Astrocyte of the cerebellum (primary cell): ENCODE measurements around the gene TNC.

Experiments used
- DNase-seq: peaks from one replicate; pipeline ENCODE4 v3.0.0-alpha.2; 2011; ENCODE audit warnings: low read depth
- H3K4me3 ChIP-seq: 2 replicates; pipeline ENCODE4 v1.5.1; 2011; ENCODE audit warnings: mild to moderate bottlenecking, low read depth, low read length, moderate library complexity
- CTCF ChIP-seq: IDR thresholded peaks from 2 replicates; pipeline ENCODE4 v1.5.1; 2012; ENCODE audit warnings: low read length, low read depth, moderate library complexity, mild to moderate bottlenecking; ENCODE audit errors: missing control alignments
- in situ Hi-C: cut with HindIII; loops from 2 replicates; pipeline ENCODE4 v1.10.0; 2017; ENCODE audit warnings: low sequenced_read_pairs

TNC gene

DNA sequence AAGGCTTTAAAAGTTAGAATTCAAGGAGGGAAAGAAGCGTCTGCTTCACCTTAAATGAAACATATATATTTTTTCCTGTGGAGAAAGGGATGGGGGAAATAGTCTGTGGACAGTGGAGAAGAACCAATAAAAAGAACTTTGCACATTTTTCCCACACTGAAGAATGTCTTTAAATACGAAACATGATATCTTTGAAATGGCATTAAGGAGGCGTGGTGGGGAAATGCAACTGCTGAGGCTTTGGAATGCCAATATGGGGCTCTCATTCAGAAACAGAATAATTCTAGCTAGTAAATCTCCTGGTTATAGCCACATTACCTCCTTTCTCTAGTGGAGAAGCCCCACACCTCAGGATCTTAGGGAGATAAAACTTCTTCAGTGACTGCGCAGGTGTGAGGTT, 46.8 kb downstream of the TNC start:
- TF ChIP-seq CTCF = no peak
- no peak for DNase-seq
- in situ Hi-C loops = no loop called here

GRCh38 chr9:115069771-115070170, 48.2 kb downstream of the TNC start:
- DNase-seq = no peak
- in situ Hi-C loops = no loop called here
- H3K4me3 ChIP-seq = no peak overlapping the region
- TF ChIP-seq CTCF = no peak

More for the DNA sequence above, 46.8 kb downstream of the TNC start:
- H3K4me3 ChIP-seq = no peak overlapping the region

DNA sequence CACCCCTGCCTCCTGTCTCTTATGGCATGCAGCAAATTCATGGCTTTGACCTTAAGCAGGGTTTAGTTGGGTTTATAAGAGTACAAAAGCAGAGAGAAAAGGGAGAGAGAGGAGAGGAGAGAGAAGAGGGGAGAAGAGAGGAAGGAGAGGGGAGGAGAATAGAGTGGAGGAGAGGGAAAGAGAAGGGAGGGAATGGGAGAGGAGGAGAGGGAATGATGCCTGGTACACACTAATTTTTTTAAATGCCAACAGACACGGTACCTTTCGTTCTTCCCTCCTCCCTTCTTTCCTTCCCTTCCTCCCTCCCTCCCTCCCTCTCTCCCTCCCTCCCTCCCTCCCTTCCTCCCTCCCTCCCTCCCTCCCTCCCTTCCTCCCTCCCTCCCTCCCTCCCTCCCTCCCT, 48.7 kb downstream of the TNC start:
- DNase-seq = no peak
- TF ChIP-seq CTCF = no peak
- H3K4me3 ChIP-seq = no peak overlapping the region
- in situ Hi-C loops = no loop called here

GRCh38 chr9:115068031-115068430, 49.9 kb downstream of the TNC start:
- in situ Hi-C loops = no loop called here
- no peak overlapping the region for H3K4me3 ChIP-seq
- no peak for TF ChIP-seq CTCF
- no peak for DNase-seq

DNA sequence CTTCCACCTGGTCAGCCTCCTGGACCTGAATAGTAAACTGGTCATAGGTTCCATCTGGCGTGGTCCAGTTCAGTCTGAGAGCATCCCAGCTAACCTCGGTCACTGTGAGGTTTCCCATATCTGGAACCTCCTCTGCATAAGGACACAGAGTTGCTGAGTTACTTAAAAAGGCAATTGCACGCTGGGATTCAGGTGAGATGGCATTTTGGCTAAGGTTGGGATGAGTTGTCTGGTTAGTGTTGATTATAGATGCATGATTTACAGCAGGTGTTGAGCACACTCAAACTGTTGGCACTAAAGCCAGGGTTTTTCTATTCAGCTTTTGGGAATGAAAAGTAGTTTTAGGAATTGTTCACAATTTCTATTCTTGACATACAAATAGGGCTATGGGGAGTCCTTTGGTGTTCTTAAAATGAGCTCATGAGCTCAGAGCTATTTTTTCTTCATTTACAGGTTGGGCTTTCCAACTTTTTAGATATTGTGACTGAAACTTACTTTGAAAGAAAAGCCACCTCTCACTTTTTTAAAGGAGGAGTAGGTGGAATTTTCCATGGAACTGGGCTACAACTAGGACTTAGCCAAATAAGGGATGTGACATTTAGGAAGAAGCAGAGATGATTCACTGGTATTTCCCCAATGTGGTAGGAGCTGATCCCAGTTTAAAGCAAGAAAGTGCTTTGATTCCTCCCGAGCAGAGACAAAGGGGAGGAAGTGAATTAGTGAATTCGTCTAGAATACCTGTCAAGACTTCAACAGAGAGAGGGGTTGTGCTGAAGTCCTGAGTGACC, 54.7 kb downstream of the TNC start:
- H3K4me3 ChIP-seq = no peak overlapping the region
- no peak for DNase-seq
- in situ Hi-C loops = no loop called here
- no peak for TF ChIP-seq CTCF

- TF ChIP-seq CTCF = no peak
Observed at GRCh38 chr9:115058684-115059315, 59.2 kb downstream of the TNC start.

More at GRCh38 chr9:115058684-115059315, 59.2 kb downstream of the TNC start:
- in situ Hi-C loops = no loop called here
- H3K4me3 ChIP-seq = no peak overlapping the region
- DNase-seq = peak; percentile 31
